CD4-positive, CD25-positive, alpha-beta regulatory T cell (primary cell): ENCODE results near the gene KIAA0825. TPM values are rescaled to one million over a fixed set of nuclear protein-coding genes. Genes with fewer than 3 reads are reported as not detected.

ENCODE experiments used
- ATAC-seq, 2 donors: fragments of 150-1000 bp; cut with Tn5 transposase; one replicate each; pipeline ENCODE4 v1.10.0; 2021; ENCODE audit warnings: low read depth in 2 of 2, moderate number of reproducible peaks in 2 of 2, moderate library complexity in 1 of 2
- DNase-seq, 3 donors: peaks; one replicate each; pipeline versions ENCODE4 v3.0.0 to v3.0.0-alpha.2; 2012 to 2022; ENCODE audit warnings: mixed read lengths in 1 of 3
- H3K27ac ChIP-seq: one replicate; pipeline ENCODE4 v1.7.0; 2013; ENCODE audit warnings: mild to moderate bottlenecking, low read length; ENCODE audit not compliant: insufficient read depth, poor library complexity, severe bottlenecking
- H3K27me3 ChIP-seq: one replicate; pipeline ENCODE4 v1.7.0; 2013; ENCODE audit warnings: low read length; ENCODE audit not compliant: control insufficient read depth, insufficient read depth
- H3K36me3 ChIP-seq: one replicate; pipeline ENCODE4 v1.7.0; 2013; ENCODE audit warnings: mild to moderate bottlenecking, low read length, moderate library complexity; ENCODE audit not compliant: control insufficient read depth, insufficient read depth
- H3K4me1 ChIP-seq: 2 replicates; pipeline ENCODE4 v1.7.0; 2013; ENCODE audit warnings: mild to moderate bottlenecking, low read length; ENCODE audit not compliant: insufficient read depth, control insufficient read depth, poor library complexity, severe bottlenecking
- H3K4me3 ChIP-seq: one replicate; pipeline ENCODE4 v1.7.0; 2013; ENCODE audit warnings: low read depth, mild to moderate bottlenecking, low read length, moderate library complexity
- H3K9me3 ChIP-seq, 2 experiments: 1 replicate in 1 of 2; 2 replicates in 1 of 2; pipeline ENCODE4 v1.7.0; 2013; ENCODE audit warnings: low read length in 2 of 2, mild to moderate bottlenecking in 1 of 2, moderate library complexity in 1 of 2; ENCODE audit not compliant: control insufficient read depth in 2 of 2
- H3K27ac Mint-ChIP-seq, 3 donors: one replicate each; pipeline ENCODE4 v1.8.0; 2020 to 2022; ENCODE audit warnings: mild to moderate bottlenecking in 3 of 3, mixed read lengths in 3 of 3, moderate library complexity in 2 of 3
- H3K27me3 Mint-ChIP-seq: one replicate; pipeline ENCODE4 v1.8.0; 2022; ENCODE audit warnings: mild to moderate bottlenecking, mixed read lengths
- H3K36me3 Mint-ChIP-seq: one replicate; pipeline ENCODE4 v1.8.0; 2020; ENCODE audit warnings: mixed read lengths
- H3K4me1 Mint-ChIP-seq, 4 donors: one replicate each; pipeline ENCODE4 v1.8.0; 2020 to 2022; ENCODE audit warnings: mixed read lengths in 4 of 4, mild to moderate bottlenecking in 1 of 4
- H3K4me3 Mint-ChIP-seq, 4 donors: one replicate each; pipeline ENCODE4 v1.8.0; 2020 to 2022; ENCODE audit warnings: mild to moderate bottlenecking in 4 of 4, mixed read lengths in 4 of 4, moderate library complexity in 3 of 4
- H3K9me3 Mint-ChIP-seq, 7 donors: one replicate each; pipeline ENCODE4 v1.8.0; 2020 to 2022; ENCODE audit warnings: mixed read lengths in 7 of 7, mild to moderate bottlenecking in 3 of 7, moderate library complexity in 2 of 7
- polyA plus RNA-seq, 4 donors: library from polyadenylated mRNA; unstranded; fragments of 300-500 nt; fragmentation: Illumina TruSeq; gene quantifications; one replicate each; pipeline ENCODE4 v1.2.3, GENCODE V29; 2021
- total RNA-seq: library from RNA; stranded (reverse); gene quantifications from one replicate; pipeline ENCODE4 v1.2.3, GENCODE V29; 2022

The KIAA0825 gene
- total and polyA plus RNA-seq, 5 donors from 2014 or later, result 0.42 to 4.6 (median 1.3) TPM

DNA sequence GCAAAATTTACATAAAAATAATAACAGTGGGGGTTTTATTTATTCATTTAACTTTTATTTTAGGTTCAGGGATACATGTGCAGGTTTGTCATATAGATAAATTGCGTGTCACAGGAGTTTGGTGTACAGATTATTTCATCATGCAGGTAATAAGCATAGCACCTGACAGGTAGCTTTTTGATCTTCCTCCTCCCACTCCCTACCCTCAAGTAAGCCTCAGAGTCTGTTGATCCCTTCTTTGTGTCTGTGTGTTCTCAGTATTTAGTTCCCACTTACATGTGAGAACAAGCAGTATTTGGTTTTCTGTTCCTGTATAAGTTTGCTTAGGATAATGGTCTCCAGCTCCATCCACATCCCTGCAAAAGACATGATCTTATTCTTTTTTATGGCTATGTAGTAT, 240.3 kb downstream of the KIAA0825 start:
- Histone ChIP-seq H3K4me3 (no peak overlapping the region), H3K27ac (no peak overlapping the region), H3K27me3 (no peaks in the 10 kb centered on the region), H3K36me3 (no peaks in the 10 kb centered on the region), H3K4me1 (no peaks in the 10 kb centered on the region), H3K9me3 (no peaks in the 10 kb centered on the region)
- DNase-seq (no peak), ATAC-seq (no peak)
- no peak overlapping the region for H3K27ac Mint-ChIP-seq
- no peaks in the 10 kb centered on the region for H3K4me1 Mint-ChIP-seq
- no peaks in the 10 kb centered on the region for H3K36me3 Mint-ChIP-seq
- H3K4me3 Mint-ChIP-seq, result no peak overlapping the region
- H3K27me3 Mint-ChIP-seq, result no peaks in the 10 kb centered on the region
- peaks cover 0 to 6% (median 0%) of the 10 kb centered on the region in 7 donors for H3K9me3 Mint-ChIP-seq

DNA sequence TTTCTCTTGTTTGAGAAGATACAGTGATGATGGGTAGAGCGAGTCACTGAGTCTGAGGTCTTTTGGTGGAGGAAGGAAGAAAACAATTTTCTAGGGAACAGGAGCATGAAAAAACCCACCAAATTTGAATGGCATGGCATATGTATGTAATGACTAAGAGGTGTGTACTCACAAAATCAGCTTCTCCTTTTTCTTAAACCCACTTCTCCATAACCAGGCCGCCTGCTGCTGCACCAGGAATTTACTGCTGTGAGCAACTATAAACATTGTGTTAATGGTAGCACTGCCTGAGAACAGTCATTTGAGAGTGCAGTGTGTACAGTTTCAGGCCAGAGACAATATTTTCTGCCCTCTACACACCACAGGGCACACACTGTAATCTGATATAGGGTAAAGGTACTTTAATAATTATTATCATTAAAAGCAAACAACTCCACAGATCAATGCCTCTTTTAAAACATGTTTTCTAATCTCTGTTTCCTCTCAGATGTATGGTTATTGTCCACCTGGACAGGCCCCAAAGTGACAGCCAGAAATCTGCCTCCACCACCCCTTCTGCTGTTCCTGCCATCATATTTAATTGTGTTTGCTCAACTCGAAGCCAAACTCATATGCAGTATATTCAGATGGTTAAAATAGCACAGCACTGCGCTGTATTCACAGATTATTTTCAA, 241.6 kb downstream of the KIAA0825 start:
- H3K36me3 Mint-ChIP-seq, result no peaks in the 10 kb centered on the region
- no peaks in the 10 kb centered on the region for H3K27me3 Mint-ChIP-seq
- no peak overlapping the region for H3K4me3 ChIP-seq
- H3K27ac Mint-ChIP-seq, result no peak overlapping the region
- DNase-seq (no peak), ATAC-seq (no peak)
- H3K4me1 Mint-ChIP-seq, result no peaks in the 10 kb centered on the region
- no peak overlapping the region for H3K4me3 Mint-ChIP-seq
- H3K27ac ChIP-seq, result no peak overlapping the region
- H3K36me3 ChIP-seq, result no peaks in the 10 kb centered on the region
- H3K9me3 Mint-ChIP-seq, result peaks cover 0 to 6% (median 0%) of the 10 kb centered on the region in 7 donors
- H3K9me3 ChIP-seq, result no peaks in the 10 kb centered on the region
- no peaks in the 10 kb centered on the region for H3K4me1 ChIP-seq
- no peaks in the 10 kb centered on the region for H3K27me3 ChIP-seq

DNA sequence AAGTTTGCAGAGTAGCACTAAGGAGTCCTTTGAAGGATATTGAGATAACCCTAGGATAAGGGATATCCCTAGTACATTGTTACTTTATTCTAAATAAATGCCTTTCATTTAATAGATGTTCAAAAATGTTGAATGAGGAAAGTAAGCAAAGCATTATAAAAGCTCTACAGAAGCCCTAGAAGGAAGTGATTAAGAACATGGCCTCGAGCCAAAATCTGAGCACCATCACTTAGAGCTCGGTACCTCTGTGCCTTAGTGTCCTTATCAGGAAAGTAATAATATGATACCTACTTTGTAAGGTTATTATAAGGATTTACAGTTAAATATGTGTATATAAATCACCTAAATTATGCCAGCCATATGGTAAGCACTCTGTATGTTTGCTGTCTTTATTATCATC, 242.6 kb downstream of the KIAA0825 start:
- Histone ChIP-seq H3K4me1 (no peaks in the 10 kb centered on the region), H3K9me3 (no peaks in the 10 kb centered on the region), H3K4me3 (no peak overlapping the region), H3K27me3 (no peaks in the 10 kb centered on the region), H3K36me3 (no peaks in the 10 kb centered on the region), H3K27ac (no peak overlapping the region)
- ATAC-seq, result no peak
- no peak for DNase-seq
- H3K27me3 Mint-ChIP-seq, result no peaks in the 10 kb centered on the region
- H3K9me3 Mint-ChIP-seq, result peaks cover 0 to 6% (median 0%) of the 10 kb centered on the region in 7 donors
- no peaks in the 10 kb centered on the region for H3K36me3 Mint-ChIP-seq
- no peak overlapping the region for H3K27ac Mint-ChIP-seq
- H3K4me1 Mint-ChIP-seq, result no peaks in the 10 kb centered on the region
- no peak overlapping the region for H3K4me3 Mint-ChIP-seq

DNA sequence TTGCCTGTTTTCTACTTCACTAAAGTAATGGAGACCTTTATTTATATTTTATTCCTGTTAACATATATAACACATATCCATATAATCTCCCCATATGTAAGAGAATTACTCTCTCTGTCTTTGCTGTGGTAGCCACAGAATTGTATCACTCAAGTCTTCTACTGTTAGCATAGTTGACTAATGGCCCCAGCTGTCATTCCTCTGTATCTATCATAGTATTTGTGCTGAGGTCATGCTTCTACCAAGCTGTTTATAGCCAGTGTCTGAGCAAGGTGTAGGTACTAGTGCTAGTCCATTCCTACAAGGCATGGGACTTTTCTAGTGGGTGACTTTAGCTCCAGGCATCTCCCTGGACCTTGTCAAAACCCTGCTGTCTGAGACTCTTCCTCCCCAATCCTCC, 244.1 kb downstream of the KIAA0825 start:
- ATAC-seq (peak in 1 of 2 donors; percentile 16), DNase-seq (no peak)
- Mint-ChIP-seq H3K27ac (no peak overlapping the region), H3K9me3 (peaks cover 0 to 6% (median 0%) of the 10 kb centered on the region in 7 donors), H3K27me3 (no peaks in the 10 kb centered on the region), H3K4me3 (no peak overlapping the region), H3K36me3 (no peaks in the 10 kb centered on the region), H3K4me1 (no peaks in the 10 kb centered on the region)
- Histone ChIP-seq H3K4me1 (no peaks in the 10 kb centered on the region), H3K36me3 (no peaks in the 10 kb centered on the region), H3K27me3 (no peaks in the 10 kb centered on the region), H3K4me3 (no peak overlapping the region), H3K27ac (no peak overlapping the region), H3K9me3 (no peaks in the 10 kb centered on the region)

DNA sequence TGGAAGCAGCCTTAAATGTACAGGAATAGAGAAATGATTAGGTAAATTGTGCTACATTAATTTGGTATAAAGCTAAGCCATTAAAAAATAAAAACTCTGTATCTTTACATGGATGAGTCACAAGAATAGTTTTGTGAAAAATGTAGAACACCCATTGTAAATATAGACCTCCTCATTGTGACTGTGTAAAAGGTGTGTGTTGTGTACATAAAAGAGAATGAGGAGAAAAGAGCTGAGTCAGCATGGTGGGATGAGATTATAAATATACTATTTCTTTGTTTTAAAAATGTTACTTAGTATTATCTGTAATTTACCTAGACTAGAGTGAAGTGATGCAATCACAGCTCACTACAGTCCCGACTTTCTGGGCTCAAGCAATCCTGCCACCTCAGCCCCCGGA, 250.5 kb downstream of the KIAA0825 start:
- peaks cover 0 to 2% (median 0%) of the 10 kb centered on the region in 7 donors for H3K9me3 Mint-ChIP-seq
- Histone ChIP-seq H3K36me3 (no peaks in the 10 kb centered on the region), H3K27me3 (no peaks in the 10 kb centered on the region), H3K9me3 (no peaks in the 10 kb centered on the region), H3K4me1 (no peaks in the 10 kb centered on the region), H3K27ac (no peak overlapping the region), H3K4me3 (no peak overlapping the region)
- no peak overlapping the region for H3K4me3 Mint-ChIP-seq
- DNase-seq (no peak), ATAC-seq (no peak)
- H3K36me3 Mint-ChIP-seq, result no peaks in the 10 kb centered on the region
- no peak overlapping the region for H3K27ac Mint-ChIP-seq
- H3K27me3 Mint-ChIP-seq, result no peaks in the 10 kb centered on the region
- H3K4me1 Mint-ChIP-seq, result no peaks in the 10 kb centered on the region

DNA sequence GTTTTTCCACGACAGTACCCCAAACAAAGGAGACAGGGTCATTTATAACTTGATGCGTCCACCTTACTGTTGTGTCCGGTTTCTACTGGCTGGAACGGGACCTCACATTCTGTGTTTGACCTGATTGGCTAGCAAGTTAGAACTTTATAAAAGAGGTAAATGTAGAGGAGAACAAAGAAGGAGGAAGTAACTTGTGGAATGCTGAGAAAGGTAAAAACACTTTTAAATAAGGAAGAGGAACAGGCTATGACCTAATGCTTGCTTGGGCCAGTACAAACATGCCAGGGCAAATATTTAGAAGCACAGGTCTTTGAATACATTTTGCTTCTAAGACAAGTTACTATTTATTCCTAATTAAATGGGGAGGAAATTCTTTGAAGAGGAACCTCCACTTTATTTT, 251.6 kb downstream of the KIAA0825 start:
- DNase-seq, result no peak
- H3K27me3 ChIP-seq, result no peaks in the 10 kb centered on the region
- H3K27me3 Mint-ChIP-seq, result no peaks in the 10 kb centered on the region
- no peaks in the 10 kb centered on the region for H3K36me3 ChIP-seq
- H3K4me1 Mint-ChIP-seq, result no peaks in the 10 kb centered on the region
- no peaks in the 10 kb centered on the region for H3K36me3 Mint-ChIP-seq
- no peak overlapping the region for H3K4me3 Mint-ChIP-seq
- peaks cover 0 to 2% (median 0%) of the 10 kb centered on the region in 7 donors for H3K9me3 Mint-ChIP-seq
- no peak overlapping the region for H3K27ac Mint-ChIP-seq
- no peak for ATAC-seq
- no peaks in the 10 kb centered on the region for H3K4me1 ChIP-seq
- H3K9me3 ChIP-seq, result no peaks in the 10 kb centered on the region
- no peak overlapping the region for H3K4me3 ChIP-seq
- no peak overlapping the region for H3K27ac ChIP-seq

DNA sequence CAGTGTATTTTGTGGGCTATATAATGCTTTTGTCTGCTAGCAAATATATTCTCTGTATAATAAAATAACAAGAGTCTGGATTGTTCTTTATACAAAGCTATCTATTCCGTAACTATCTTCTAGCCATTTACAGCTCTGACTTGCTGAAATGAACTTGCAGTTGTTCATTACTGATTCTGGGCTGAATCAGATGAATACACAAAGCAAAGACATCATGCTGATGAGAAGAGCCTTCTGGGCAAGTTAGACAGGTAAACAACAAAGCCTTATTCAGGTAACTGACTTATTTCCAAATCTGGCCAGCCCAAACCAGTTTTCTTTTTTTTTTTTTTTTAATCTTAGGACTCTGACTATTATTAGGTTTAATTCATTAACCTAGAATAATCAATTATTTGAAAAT, 255.5 kb downstream of the KIAA0825 start:
- H3K9me3 Mint-ChIP-seq, result peaks cover 0 to 2% (median 0%) of the 10 kb centered on the region in 7 donors

More for the DNA sequence above, 255.5 kb downstream of the KIAA0825 start:
- H3K4me3 ChIP-seq, result no peak overlapping the region
- no peaks in the 10 kb centered on the region for H3K4me1 ChIP-seq
- no peaks in the 10 kb centered on the region for H3K27me3 ChIP-seq
- ATAC-seq (no peak), DNase-seq (no peak)
- Mint-ChIP-seq H3K27me3 (no peaks in the 10 kb centered on the region), H3K4me3 (no peak overlapping the region), H3K36me3 (no peaks in the 10 kb centered on the region), H3K4me1 (no peaks in the 10 kb centered on the region), H3K27ac (no peak overlapping the region)
- no peaks in the 10 kb centered on the region for H3K9me3 ChIP-seq
- H3K36me3 ChIP-seq, result no peaks in the 10 kb centered on the region
- no peak overlapping the region for H3K27ac ChIP-seq
